DMS53 treated with DMSO at 0.1 percent for 48 hours (cell line): ENCODE measurements around the gene PKD1.
"Not testable (repeated sequence)": the region's sequence is repeated elsewhere in the genome, so short reads cannot be mapped to it uniquely, and the experiment has no call there.

Experiments
- DNase-seq: peaks from one replicate; lab custom pipeline; 2025; ENCODE audit not compliant: unreplicated experiment; lab: John Stamatoyannopoulos, UW

PKD1 gene

GRCh38 chr16:2152695-2153506 lies 17.2 kb upstream of the PKD1 start:
- peak; percentile 9 for DNase-seq

DNA sequence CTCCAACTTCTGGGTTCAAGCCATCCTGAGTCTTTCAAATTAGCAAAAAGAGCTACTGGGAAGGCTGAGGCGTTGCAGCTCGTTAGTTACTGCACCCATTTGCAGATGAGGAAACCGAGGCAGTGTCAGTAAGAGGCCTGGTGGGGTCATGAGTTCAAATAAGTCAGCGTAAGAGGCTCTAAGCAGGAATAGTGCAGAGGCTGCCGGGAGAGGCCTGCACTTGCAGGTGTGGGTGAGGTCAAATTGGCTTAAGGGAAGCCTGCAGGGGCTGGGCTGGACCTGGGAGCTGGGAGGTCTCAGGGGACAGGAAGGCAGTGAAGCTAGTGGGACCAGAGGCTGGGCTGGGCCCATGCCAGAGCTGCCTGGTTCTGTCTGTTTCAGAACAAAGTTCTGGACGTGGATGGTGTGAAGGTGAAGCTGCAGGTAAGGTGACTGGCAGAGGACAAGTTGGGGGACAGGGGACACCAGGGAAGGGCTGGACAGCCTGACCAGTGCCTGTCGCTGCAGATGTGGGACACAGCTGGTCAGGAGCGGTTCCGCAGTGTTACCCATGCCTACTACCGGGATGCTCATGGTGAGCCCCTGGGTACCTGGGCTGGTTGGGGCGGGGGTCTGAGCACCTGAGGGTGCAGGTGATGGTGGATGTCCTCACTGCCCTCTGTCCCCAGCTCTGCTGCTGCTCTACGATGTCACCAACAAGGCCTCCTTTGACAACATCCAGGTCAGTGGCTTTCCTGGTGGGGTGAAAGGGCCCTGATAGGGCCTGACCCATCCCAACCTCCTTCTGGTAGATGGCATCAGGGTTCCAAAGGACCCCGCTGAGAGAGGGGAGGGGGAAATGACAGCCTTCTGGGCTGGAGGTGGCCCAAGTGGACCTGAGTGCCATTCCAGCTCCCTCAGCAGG lies 15.7 kb upstream of the PKD1 start:
- DNase-seq, result no peak

- peak; percentile 36 for DNase-seq
Observed at GRCh38 chr16:2150418-2151187, 14.9 kb upstream of the PKD1 start.

DNA sequence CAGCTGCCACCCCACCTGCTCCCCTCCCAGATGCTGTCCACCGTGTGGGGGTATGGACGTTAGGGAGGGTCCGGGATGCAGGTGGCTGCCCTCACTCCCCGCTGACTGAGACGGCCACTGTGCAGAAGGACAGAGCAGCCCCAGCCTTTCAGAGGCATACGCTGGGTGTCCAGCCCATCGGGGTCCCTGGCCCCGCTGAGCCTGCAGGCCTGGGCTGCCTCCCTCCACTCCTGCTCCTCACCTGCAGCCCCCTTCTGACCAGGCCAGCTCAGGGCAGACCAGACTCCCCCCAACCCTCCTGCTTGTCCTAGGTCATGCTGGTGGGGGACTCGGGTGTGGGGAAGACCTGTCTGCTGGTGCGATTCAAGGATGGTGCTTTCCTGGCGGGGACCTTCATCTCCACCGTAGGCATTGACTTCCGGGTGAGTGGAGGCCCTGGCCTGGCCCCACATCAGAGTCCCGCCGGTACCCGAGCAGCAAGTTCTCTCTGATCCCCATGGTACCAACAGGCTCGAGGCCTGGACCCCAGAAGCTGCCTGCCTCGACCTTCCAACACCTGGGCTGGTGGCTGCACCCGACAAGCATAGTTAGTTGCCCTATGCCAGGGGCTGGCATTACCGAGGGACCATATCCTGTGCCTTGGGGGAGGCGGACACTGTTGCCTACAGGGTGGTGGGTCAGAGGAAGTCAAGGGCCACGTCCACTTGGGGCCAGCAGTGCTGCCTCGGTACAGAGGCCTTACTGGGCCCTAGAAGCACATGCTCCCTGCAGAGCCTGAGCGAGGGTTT lies 14.1 kb upstream of the PKD1 start:
- DNase-seq, result no peak

GRCh38 chr16:2148714-2149629 lies 13.3 kb upstream of the PKD1 start:
- DNase-seq, result peak; percentile 15

DNA sequence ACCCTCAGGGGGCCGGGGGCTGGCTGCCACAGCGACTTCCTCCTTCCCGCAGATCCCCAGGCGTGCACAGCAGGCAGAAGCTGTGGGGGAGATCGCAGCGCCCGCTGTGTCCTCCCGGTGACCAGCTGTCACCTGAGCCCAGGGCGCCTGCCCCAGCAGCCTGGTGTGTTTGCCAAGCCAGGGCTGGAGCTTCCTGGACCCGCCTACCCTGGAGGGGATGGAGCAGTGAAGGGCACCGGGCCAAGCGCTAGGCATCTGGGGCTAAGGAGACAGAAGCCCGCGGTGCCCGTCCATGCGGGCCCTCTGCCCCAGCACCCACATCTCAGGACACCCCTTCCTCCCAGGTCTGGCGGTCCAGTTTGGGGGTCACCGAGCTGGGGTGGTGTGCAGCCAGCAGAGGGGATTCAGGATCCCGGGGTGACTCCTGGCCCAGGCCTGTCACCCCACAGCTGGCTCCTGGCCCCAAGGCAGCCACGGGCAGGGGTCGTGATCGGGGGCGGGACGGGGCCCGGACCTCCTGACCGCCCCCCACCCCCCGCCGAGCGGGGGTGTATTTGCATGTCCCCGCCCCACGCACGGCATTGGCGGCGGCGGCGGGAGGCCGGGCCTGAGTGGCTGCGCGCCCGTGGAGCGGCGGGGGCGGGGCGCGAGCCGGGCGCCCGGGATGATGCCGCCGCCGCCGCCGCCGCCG lies 12.4 kb upstream of the PKD1 start, which contains the start of gene RAB26:
TSS of gene RAB26 (plus strand) at position 645 of the 691 bp plus-strand sequence. CDS start 159 bp downstream, outside the sequence.
- DNase-seq, result peak; percentile 82

DNA sequence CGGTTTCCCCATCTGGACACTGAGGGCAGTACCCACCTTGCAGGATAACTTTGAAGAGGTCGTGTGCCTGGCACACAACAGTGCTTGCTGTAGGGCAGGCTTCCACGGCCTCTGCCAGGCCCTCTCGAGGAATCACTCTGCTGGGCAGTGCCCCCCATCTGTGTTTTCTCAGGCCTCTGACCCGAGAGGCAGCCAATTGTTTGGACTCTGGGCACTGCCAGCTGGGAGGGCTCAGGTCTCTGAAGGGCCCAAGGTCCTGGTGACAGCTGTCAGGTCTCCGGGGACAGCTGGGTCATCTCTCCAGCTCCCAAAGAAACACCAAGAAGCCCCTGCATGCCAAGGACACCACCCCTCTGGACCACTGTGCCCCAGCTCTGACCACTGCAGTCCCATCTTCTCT lies 11.7 kb upstream of the PKD1 start:
- DNase-seq, result no peak

- no peak for DNase-seq
Observed at GRCh38 chr16:2145843-2146242, 10.1 kb upstream of the PKD1 start.

DNA sequence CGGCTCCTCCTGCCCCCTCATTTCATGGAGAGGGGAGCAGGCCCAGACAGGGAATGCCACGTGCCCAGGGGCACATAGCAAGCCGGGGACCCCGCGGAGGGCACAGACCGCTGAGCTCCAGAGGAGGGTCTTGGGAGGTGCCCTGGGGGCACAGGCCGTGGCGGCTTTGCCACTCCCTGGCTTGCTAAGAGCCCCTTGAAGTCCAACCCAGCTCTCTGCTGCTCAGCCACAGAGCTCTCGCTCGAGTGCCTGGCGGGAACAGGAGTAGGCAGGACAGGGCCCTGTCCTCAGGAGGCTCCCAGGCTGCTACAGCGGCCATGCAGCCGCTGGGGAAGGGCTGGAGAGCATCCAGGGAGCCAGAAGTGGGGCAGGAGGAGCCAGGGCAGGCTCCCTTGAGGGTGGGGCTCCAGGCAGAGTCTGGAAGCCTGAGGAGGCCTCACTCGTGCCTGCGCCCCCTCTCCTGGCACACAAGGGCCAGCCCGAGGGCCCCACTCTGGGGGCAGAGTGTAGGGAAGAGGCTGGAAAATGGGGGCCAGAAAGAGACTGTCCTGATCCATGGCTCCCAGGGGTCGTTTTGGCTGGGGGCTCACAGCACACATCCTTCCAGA lies 8.3 kb upstream of the PKD1 start:
- DNase-seq, result no peak

DNA sequence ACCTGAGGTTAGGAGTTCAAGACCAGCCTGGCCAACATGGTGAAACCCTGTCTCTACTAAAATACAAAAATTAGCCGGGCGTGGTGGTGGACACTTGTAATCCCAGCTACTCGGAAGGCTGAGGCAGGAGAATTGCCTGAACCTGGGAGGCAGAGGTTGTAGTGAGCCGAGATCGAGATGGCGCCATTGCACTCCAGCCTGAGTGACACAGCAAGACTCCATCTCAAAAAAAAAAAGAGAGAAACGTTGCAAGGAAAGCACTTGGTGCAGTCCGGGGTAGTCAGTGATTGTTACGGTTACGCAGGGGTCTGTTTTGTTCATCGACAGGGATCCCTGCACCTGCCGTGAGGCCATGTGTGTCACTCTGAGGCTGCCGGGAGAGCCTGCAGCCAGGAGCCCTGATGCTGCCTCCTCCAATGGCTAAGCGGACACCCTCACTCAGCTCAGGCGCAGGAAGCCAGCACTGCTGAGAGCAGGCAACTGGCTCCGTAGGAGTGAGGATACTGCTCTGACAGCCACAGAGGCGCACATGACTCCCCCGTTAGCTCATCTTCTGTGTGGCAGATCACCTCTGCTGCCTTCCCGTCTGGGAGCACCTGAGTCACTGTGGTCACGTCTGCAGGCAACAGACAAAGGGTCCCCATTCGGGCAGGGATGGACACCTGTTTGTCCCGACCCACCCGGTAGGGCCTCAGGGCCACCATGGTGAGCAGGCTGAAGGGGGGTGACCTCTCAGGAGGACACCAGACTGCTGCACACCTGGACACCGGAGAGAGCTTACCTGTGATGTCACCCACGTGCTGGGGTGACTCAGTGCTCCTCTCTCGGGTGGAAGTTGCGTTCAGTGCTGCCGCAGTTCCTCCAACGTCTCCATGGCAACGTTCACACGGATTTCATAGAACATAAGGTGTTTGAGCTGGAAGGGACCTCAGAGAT lies 7.5 kb upstream of the PKD1 start:
- peak; percentile 35 for DNase-seq

- DNase-seq, result not testable (repeated sequence)
Observed at GRCh38 chr16:2135071-2135470, 627 bp downstream of the PKD1 start.

DNA sequence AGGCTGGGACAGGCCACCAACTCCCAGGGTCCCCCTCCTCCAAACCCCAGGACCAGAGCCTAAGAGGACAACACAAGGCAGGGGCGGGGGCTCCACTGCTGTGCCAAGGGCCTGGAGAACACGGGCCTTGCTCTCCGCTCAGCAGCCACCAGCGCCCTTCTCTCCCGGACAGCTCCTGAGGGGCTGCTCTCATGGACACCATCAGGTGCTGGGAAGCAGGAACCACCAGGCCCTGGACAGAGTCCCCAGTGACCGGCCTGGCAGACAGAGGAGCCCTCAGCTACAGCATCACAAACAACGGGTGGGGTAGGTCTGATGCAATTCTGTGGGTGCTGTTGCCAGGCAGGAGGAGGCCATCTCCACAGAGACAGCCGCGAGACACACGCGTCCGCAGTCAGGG lies 1.9 kb downstream of the PKD1 start:
- not testable (repeated sequence) for DNase-seq

- DNase-seq, result not testable (repeated sequence)
Observed at GRCh38 chr16:2129890-2130447, 5.7 kb downstream of the PKD1 start.

GRCh38 chr16:2129251-2129650 lies 6.4 kb downstream of the PKD1 start:
- not testable (repeated sequence) for DNase-seq

GRCh38 chr16:2127630-2128280 lies 7.9 kb downstream of the PKD1 start:
- not testable (repeated sequence) for DNase-seq

GRCh38 chr16:2126928-2127556 lies 8.7 kb downstream of the PKD1 start:
- not testable (repeated sequence) for DNase-seq
